Measurements from ENCODE around the gene TINAG.

GRCh38 chr6:54403096-54403495 lies 94.9 kb downstream of the TINAG start:
- no peak for TF ChIP-seq GATA2 (IDR thresholded peaks at IDR 0.05; ENCODE audit: low read depth, low read length)
- no peak for TF ChIP-seq GATA3 (IDR thresholded peaks at IDR 0.05; ENCODE audit: low read depth, low read length)
